Lower leg skin (tissue), 4 donors: ENCODE results near the gene MILR1. TPM values are rescaled to one million over a fixed set of nuclear protein-coding genes. Genes with fewer than 3 reads are reported as not detected.
"Not testable (repeated sequence)": the region's sequence is repeated elsewhere in the genome, so short reads cannot be mapped to it uniquely, and the experiment has no call there.

ENCODE experiments used
- DNase-seq, 2 donors: peaks; one replicate each; pipeline ENCODE4 v3.0.0-alpha.2; 2019; ENCODE audit warnings: low spot score in 2 of 2
- H3K4me3 ChIP-seq: fragments of 200-600 bp; sonication (generic); 2 replicates; pipeline ENCODE4 v1.5.1; 2017; ENCODE audit warnings: mild to moderate bottlenecking, low read depth; ENCODE audit not compliant: poor library complexity, severe bottlenecking
- CTCF ChIP-seq, 3 donors: fragments of 450-650 bp; IDR thresholded peaks; one replicate each; pipeline ENCODE4 v1.5.1; 2016; ENCODE audit warnings: antibody characterized with exemption in 3 of 3, mild to moderate bottlenecking in 3 of 3, moderate library complexity in 2 of 3
- POLR2A ChIP-seq, 2 donors: fragments of 450-650 bp; IDR thresholded peaks; one replicate each; pipeline ENCODE4 v1.6.1; 2016 to 2017; ENCODE audit warnings: antibody characterized with exemption in 2 of 2, mild to moderate bottlenecking in 1 of 2, moderate library complexity in 1 of 2
- WGBS, 2 donors: methylation state at CpG; one replicate each; pipeline ENCODE4 v1.1.5; 2018; 5-methylcytosine and 5-hydroxymethylcytosine counted together
- intact Hi-C: fragments of 100-400 bp; cut with DNase I; formaldehyde crosslinking; loops from one replicate; pipeline ENCODE4 v1.15.0; 2023; ENCODE audit warnings: low total_unique reads
- total RNA-seq, 4 donors: library from RNA; depleted of rRNA; stranded (reverse); fragments of >200 nt; gene quantifications; one replicate each; pipeline ENCODE4 v1.1.0, GENCODE V29; 2016

The MILR1 gene
- total RNA-seq, 4 donors from 2014 or later: 1.8 TPM; not detected in 3

DNA sequence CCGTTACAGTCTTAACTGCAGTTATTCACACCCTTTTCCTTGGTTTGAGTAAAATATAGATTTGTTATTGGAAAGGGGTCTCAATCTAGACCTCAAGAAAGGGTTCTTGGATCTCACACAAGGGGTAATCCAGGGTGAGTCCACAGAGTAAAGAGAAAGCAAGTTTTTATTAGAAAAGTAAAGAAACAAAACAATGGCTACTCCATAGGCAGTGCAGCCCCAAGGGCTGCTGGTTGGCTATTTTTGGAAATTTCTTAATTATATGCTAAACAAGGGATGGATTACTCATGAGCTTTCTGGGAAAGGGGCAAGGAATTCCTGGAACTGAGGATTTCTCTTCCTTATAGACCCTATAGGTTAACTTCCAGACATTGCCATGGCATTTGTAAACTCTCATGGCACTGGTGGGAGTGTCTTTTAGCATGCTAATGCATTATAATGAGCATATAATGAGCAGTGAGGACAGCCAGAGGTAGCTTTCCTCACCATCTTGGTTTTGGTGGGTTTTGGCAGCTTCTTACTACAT, 24.5 kb upstream of the MILR1 start:
- H3K4me3 ChIP-seq: no peak overlapping the region
- no peak for DNase-seq
- intact Hi-C loops: no loop called here
- TF ChIP-seq CTCF (IDR thresholded peaks at IDR 0.05) (no peak), POLR2A (IDR thresholded peaks at IDR 0.05) (no peak)
- WGBS, 2 donors: 73 to 81% methylated on average over 1 of the region's 1 CpG

DNA sequence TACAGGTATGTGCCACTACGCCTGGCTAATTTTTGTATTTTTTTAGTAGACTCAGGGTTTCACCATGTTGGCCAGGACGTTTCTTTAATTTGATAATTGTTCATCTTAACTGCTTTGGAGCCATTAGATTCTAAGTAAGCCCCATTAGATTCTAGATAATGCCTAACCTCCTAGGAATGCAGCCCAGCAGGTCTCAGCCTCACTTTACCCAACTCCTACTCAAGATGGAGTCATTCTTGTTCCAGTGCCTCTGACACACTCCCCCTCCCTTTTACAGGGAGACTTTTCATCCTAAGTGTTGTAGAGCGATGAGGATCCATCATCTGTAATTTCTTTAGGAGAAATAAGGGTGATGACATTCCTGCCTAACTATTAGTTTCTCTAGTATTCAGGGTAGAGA, 23.7 kb upstream of the MILR1 start:
- TF ChIP-seq CTCF (IDR thresholded peaks at IDR 0.05) (no peak), POLR2A (IDR thresholded peaks at IDR 0.05) (no peak)
- 77 to 81% methylated on average over 3 of the region's 3 CpGs for WGBS, 2 donors
- intact Hi-C loops: no loop called here
- DNase-seq: no peak
- H3K4me3 ChIP-seq: no peak overlapping the region

DNA sequence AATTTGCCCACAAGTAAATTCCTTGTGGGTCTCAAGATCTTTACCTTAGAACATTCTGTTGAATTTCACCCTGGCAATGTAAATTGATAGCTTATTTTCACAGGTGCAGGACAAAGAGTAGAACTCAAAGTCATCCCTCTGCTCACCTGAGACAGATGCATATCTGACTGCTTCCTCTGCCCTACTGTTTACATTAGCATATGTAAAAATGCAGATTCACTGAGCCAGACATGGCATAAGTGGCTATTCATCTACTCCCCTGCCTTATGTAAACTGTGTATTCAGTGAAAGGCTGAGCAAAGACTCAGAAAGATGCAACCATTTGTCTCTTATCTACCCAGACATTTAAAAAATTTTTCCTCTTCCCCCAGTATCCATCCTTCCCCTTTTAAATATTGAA, 22.3 kb upstream of the MILR1 start:
- TF ChIP-seq POLR2A (IDR thresholded peaks at IDR 0.05): no peak
- no peak for TF ChIP-seq CTCF (IDR thresholded peaks at IDR 0.05)
- intact Hi-C loops: no loop called here

DNA sequence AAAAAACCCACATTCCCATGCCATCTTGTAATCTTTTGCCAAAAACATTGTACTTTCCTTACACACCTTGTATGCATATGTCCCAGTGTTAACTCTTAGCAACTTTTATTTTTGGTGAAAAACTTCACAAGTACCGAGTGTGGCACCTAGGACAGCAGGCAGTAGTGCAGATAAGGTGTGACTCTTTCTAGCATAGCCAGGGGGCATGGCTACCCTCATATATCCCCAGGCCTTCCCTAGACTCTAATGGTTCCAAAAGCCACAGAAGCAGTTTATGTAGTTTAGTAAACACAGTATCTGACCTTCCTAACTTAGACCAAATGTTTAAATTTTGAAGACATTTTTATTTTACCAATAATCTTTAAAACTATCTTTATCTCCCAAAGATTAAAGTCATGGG, 20.5 kb upstream of the MILR1 start:
- H3K4me3 ChIP-seq: no peak overlapping the region
- TF ChIP-seq POLR2A (IDR thresholded peaks at IDR 0.05): no peak
- no peak for TF ChIP-seq CTCF (IDR thresholded peaks at IDR 0.05)
- intact Hi-C loops: no loop called here
- 70 to 82% methylated on average over 1 of the region's 1 CpG for WGBS, 2 donors
- DNase-seq: no peak

More for the DNA sequence above, 22.3 kb upstream of the MILR1 start:
- no peak for DNase-seq
- no peak overlapping the region for H3K4me3 ChIP-seq

DNA sequence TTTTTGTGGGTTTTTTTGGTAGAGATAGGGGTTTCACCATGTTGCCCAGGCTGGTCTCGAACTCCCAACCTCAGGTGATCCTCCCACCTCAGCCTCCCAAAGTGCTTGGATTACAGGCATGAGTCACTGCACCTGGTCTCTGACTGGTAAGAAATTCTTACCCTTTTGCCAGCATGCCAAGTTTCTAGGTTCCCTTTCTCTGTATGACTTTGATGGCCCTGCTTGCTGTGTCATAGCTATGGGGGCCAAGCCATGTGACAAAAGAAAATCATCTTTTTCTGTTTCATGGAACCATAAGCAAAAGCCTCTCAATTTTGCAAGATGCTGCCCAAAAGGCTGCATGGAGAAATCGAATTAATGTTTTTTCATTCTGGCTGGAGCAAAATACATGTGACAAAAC, 18.9 kb upstream of the MILR1 start:
- DNase-seq, H3K4me3 ChIP-seq, intact Hi-C loops: not testable (repeated sequence)
- 85 to 90% methylated on average over 2 of the region's 2 CpGs for WGBS, 2 donors

GRCh38 chr17:64431534-64431933, 17.4 kb upstream of the MILR1 start:
- no peak for DNase-seq
- intact Hi-C loops: no loop called here

More at GRCh38 chr17:64431534-64431933, 17.4 kb upstream of the MILR1 start:
- 77 to 81% methylated on average over 6 of the region's 6 CpGs for WGBS, 2 donors
- TF ChIP-seq CTCF (IDR thresholded peaks at IDR 0.05): no peak
- no peak for TF ChIP-seq POLR2A (IDR thresholded peaks at IDR 0.05)
- no peak overlapping the region for H3K4me3 ChIP-seq
